Measurements from ENCODE around the gene MYO7B. TPM values are rescaled to one million over a fixed set of nuclear protein-coding genes. Genes with fewer than 3 reads are reported as not detected.

MYO7B gene
- total RNA-seq, 4 donors from 2014 or later, result 0.21 to 0.48 (median 0.28) TPM

DNA sequence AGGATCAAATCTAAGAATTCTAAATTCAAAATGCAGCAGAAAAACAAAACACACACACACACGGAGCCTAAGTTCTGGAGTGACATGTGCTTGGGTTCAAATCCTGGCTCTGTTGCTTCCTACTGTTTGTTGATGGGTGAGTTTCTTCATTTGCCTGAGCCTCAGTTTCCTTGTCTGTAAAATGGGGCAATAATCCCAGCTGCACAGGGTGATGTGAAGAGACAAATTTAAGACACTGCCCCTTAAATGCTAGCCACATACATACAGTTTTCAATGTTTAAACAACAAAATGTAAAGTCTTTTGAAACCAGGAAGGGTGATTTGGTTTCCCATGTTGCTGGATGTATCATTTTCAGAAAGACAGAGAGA lies 109.5 kb downstream of the MYO7B start:
- Histone ChIP-seq H3K4me3 (no peak overlapping the region), H3K9me3 (no peaks in the 10 kb centered on the region), H3K27me3 (no peaks in the 10 kb centered on the region), H3K36me3 (no peaks in the 10 kb centered on the region), H3K4me1 (peaks cover 0 to 4% of the 10 kb centered on the region in 2 donors), H3K27ac (no peak overlapping the region)
- DNase-seq, result no peak
- intact Hi-C loops (cut with DNase I; ENCODE audit: low total_unique reads), result no loop called here
- TF ChIP-seq POLR2A (IDR thresholded peaks at IDR 0.05), result no peak
- TF ChIP-seq, protein P1, sequence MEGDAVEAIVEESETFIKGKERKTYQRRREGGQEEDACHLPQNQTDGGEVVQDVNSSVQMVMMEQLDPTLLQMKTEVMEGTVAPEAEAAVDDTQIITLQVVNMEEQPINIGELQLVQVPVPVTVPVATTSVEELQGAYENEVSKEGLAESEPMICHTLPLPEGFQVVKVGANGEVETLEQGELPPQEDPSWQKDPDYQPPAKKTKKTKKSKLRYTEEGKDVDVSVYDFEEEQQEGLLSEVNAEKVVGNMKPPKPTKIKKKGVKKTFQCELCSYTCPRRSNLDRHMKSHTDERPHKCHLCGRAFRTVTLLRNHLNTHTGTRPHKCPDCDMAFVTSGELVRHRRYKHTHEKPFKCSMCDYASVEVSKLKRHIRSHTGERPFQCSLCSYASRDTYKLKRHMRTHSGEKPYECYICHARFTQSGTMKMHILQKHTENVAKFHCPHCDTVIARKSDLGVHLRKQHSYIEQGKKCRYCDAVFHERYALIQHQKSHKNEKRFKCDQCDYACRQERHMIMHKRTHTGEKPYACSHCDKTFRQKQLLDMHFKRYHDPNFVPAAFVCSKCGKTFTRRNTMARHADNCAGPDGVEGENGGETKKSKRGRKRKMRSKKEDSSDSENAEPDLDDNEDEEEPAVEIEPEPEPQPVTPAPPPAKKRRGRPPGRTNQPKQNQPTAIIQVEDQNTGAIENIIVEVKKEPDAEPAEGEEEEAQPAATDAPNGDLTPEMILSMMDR (IDR thresholded peaks at IDR 0.05), result no peak

DNA sequence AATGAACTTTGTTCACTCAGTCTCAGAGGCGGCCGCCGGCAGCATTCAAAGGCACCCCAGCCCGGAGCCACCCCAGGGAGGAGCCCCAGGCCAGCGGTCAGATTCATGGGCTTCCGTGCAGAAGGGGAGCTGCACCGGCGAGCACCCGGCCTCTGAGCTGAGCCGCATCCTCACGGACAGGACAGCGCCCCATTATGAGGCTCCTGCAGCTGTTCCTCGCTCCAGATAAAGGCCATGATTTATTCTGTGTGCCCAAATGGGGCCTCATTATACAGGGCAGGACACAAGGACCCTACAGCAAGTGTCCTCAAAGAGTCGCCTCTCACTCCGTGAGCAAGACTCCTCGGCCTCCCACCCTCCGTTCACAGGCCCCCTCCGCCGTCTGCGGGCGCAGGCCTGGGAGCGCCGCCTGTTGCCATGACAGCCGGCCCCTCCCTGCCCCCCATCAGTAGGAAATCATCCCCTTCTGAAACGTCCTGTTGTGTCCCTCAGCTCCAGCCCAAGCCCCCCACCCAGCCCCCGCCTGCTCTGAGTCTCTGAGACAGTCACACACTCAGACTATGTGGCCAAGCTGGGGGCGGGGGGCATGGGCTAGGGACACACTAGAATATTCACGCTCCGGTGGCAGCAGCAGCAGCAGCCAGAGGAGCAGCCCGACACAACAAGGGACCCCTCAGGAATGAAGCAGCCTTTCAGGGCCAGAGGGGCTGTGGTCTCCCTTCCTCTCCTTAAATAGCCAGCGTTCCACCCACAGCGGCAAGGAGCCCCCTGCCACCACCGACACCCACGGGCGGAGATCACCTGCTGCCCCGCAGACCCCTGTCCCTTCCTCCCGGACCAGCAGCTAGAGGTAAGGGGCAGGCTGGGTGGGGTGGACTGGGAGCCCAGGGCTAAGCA lies 110.2 kb downstream of the MYO7B start, which contains the start of gene GPR17:
Gene GPR17, plus strand, starts transcription at position 759 of the 897 bp plus-strand sequence. CDS start 4,583 bp downstream, outside the sequence.
- TF ChIP-seq, protein P1 (IDR thresholded peaks at IDR 0.05), result no peak
- TF ChIP-seq POLR2A (IDR thresholded peaks at IDR 0.05), result no peak
- no peak for DNase-seq
- no peaks in the 10 kb centered on the region for H3K36me3 ChIP-seq
- peaks cover 0 to 4% of the 10 kb centered on the region in 2 donors for H3K4me1 ChIP-seq
- no peaks in the 10 kb centered on the region for H3K9me3 ChIP-seq
- no peaks in the 10 kb centered on the region for H3K27me3 ChIP-seq
- H3K27ac ChIP-seq, result peak within 1 kb of the TSS; percentile 47 to 70
- H3K4me3 ChIP-seq, result no peak within 1 kb of the TSS
- intact Hi-C loops (cut with DNase I; ENCODE audit: low total_unique reads), result no loop called here

DNA sequence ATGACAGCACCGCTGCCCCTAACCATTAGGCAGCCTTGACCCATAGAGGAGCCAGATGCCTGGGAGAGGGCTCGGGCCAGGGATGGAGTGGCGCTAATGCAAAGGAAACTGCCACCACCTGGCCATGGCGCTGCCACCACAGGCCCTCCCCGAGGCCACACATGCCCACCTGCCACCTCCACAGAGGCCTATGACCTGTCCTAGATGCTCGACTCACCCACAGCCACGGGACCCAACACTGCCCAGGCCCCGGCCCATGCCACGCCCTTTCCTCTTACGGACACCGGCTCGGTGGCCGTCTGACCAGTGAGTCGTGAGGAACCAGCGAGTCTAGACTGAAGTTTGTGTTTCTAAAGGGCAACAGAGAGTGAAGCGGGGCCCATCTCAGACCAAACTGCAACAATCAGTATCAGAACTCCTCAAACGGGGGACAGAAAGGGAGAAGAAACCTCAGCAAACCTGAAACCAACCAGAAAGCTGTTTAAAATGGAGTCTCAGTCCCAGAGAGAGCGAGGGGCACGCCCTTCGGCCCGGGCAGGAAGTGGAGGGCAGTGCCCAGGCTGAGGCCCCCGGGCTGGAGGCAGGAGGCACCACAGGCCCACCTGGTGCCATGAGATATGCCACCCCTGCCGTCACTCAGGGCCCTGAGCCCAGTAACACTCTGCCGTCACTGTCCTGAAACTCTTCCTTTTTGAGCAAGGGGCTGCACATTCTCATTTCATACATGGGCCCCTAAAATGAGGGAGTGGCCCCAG lies 111.2 kb downstream of the MYO7B start:
- Histone ChIP-seq H3K4me3 (no peak overlapping the region), H3K36me3 (no peaks in the 10 kb centered on the region), H3K27ac (peak overlapping the region; percentile 47 to 70), H3K4me1 (peaks cover 0 to 4% of the 10 kb centered on the region in 2 donors), H3K27me3 (no peaks in the 10 kb centered on the region), H3K9me3 (no peaks in the 10 kb centered on the region)
- intact Hi-C loops (cut with DNase I; ENCODE audit: low total_unique reads), result no loop called here
- no peak for TF ChIP-seq POLR2A (IDR thresholded peaks at IDR 0.05)
- TF ChIP-seq, protein P1 (IDR thresholded peaks at IDR 0.05), result no peak
- DNase-seq, result no peak

DNA sequence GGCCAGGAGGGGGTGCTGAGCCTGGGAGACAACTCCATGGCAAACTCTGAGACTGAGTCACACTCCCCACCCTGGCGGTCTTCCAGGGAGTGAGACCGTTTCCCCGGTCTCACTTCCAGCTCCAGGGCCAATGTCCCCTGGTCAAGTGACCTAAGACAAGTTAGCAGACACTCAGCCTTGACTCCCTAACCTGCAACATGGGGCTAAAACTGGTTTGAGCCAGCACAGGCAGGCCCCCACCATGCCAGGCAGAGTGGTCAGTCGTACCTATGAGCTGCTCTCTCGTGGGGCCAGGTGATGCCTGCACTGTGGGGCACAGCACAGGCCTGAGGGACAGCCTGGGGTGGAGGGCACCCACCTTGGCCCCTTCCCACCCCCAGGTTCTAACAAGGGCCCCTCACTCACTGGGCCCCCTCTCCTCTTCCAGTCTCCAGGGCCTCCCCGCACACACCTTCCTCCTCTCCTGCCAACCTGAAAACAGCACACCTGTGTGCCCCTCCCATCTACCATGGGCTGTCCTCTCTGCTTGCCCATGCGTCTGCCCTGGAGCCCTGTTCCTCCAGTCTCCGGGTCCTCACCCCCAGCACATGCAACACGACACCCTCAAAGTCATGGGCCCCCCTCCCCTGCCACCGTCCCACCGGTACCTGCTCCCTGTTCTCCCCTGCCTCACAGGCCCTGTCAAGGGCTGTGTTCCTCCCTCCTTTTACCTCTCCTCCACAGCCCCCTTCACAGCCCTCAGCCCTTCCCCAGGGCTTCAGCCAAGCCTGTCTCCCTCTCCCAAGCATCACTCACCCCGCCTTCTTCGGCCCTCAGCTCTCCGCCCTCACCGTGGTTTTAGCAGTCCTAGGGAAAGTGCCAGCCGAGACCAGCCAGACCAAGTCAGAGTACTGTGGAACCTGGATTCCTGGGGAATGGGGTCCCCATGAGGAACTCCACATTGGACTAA lies 112.0 kb downstream of the MYO7B start:
- no peak for DNase-seq
- no peaks in the 10 kb centered on the region for H3K36me3 ChIP-seq
- intact Hi-C loops (cut with DNase I; ENCODE audit: low total_unique reads), result no loop called here
- H3K9me3 ChIP-seq, result no peaks in the 10 kb centered on the region
- H3K4me3 ChIP-seq, result no peak overlapping the region
- peak overlapping the region; percentile 47 to 70 for H3K27ac ChIP-seq
- H3K4me1 ChIP-seq, result peaks cover 0 to 10% of the 10 kb centered on the region in 2 donors
- TF ChIP-seq, protein P1 (IDR thresholded peaks at IDR 0.05), result no peak
- TF ChIP-seq POLR2A (IDR thresholded peaks at IDR 0.05), result no peak
- no peaks in the 10 kb centered on the region for H3K27me3 ChIP-seq

Data from uterus (tissue), 4 donors.